GM18870 (cell line): Measurements from ENCODE around the gene FURIN.
A peak's percentile ranks its signal among the peaks of the same experiment; 100 is the strongest.
"Not testable (repeated sequence)": the region's sequence is repeated elsewhere in the genome, so short reads cannot be mapped to it uniquely, and the experiment has no call there.

Source experiments
- ATAC-seq: cut with Tn5 transposase; IDR thresholded peaks from one replicate; pipeline ENCODE4 v1.9.1; 2021; ENCODE audit warnings: moderate library complexity; ENCODE audit not compliant: unreplicated experiment

Gene FURIN

GRCh38 chr15:90901175-90902039 is 33.0 kb downstream of the FURIN start:
- ATAC-seq, result no peak

DNA sequence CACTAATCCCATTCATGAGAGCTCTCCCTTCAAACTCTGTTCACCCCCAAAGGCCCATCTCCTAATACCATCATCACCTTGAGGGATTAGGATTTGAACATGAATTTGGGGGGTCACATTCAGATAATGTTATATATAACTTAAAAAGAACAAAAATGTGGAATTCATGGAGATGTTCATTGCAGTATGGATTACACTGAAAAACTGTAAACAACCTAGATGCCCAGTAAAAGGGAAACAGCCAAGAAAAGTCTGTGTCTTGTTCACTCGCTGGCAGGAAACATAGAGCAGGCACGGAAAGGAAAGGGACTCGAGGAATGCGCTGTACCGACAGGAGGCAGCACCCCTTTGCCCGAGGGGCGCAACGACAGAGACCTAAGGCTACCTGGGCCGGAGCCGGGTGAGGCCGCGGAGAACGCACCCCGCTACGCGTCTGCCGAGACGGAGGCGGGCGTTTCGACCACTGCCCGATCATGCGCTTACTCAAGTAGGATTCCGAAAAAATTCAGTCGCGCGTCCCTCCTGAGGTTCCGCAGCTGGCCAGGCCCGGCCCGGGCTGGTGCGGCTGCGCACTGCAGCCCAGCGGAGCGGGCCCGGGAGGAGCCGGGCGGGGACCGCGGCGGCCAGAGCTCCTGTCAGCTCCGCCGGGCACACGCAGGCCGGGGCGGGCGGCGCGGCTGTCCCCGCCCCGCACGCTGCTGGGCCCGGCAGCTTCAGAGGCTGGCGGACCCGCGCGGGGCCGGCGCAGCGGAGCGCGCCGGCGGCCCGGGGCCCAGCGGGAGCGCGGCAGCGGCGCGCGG is 33.9 kb downstream of the FURIN start:
- peak; percentile 72 for ATAC-seq

GRCh38 chr15:90902840-90903732 is 34.7 kb downstream of the FURIN start, which contains the start of gene MAN2A2:
MAN2A2 (plus strand) TSS chr15:90903302; CDS start chr15:90904208, 906 bp downstream.
- peak; percentile 49 for ATAC-seq

DNA sequence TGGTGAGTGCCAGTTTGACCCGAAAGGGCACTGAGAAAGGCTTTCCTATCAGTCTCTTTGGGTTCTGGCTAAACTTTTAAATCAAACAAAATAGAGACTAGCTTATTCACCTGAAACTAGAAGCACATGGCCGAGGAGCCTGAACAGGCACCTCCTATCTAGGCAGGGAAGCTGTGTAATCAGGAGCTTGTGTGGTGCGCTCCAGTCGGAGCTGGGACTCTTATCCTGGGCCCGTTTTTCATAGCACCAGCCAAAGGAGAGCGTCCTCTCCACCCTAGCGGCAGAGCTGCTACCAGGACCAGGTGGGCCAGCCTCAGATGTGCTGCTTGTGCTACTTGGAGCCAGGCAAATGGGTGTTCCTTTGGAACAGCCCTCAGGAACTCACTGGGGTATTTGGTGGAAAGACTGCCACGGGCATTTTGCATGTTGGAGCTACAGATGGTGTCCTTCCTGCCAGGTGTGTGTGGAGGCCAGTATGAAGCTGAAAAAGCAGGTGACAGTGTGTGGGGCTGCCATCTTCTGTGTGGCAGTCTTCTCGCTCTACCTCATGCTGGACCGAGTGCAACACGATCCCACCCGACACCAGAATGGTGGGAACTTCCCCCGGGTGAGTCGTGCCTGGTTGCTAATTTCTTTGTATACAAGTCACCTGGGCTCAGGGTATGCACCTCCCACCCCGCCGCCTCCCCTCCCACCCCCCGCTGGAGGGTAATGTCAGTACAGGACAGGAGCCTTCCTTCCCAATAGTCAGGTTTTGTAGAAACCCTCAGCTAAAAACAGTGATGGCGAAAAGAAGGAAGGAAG is 35.5 kb downstream of the FURIN start:
- ATAC-seq, result no peak

- no peak for ATAC-seq
Measured at GRCh38 chr15:90904746-90905145, 36.4 kb downstream of the FURIN start.

DNA sequence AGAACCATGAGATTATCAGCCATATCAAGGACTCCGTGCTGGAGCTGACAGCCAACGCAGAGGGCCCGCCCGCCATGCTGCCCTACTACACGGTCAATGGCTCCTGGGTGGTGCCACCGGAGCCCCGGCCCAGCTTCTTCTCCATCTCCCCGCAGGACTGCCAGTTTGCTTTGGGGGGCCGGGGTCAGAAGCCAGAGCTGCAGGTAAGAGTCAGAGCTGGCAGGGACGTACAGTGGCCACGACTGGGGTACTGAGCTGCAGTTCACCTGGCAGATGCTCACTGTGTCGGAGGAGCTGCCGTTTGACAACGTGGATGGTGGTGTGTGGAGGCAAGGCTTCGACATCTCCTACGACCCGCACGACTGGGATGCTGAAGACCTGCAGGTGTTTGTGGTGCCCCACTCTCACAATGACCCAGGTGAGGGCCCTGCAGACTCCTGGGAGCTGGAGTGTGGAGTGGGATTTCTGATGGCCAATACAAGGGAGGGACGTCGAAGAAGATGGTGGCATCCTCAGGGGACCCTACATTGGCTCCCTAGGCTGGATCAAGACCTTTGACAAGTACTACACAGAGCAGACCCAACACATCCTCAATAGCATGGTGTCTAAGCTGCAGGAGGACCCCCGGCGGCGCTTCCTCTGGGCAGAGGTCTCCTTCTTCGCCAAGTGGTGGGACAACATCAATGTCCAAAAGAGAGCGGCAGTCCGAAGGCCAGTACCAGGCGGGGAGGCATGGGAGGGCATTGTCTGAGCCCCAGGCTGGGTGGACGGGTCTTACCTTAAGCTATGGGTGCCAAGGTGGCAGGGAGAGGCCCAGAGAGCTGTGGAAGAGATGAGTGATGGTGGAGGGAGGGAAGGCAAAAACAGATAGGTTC is 37.2 kb downstream of the FURIN start:
- no peak for ATAC-seq

- ATAC-seq, result no peak
Measured at GRCh38 chr15:90906181-90906849, 37.9 kb downstream of the FURIN start.

DNA sequence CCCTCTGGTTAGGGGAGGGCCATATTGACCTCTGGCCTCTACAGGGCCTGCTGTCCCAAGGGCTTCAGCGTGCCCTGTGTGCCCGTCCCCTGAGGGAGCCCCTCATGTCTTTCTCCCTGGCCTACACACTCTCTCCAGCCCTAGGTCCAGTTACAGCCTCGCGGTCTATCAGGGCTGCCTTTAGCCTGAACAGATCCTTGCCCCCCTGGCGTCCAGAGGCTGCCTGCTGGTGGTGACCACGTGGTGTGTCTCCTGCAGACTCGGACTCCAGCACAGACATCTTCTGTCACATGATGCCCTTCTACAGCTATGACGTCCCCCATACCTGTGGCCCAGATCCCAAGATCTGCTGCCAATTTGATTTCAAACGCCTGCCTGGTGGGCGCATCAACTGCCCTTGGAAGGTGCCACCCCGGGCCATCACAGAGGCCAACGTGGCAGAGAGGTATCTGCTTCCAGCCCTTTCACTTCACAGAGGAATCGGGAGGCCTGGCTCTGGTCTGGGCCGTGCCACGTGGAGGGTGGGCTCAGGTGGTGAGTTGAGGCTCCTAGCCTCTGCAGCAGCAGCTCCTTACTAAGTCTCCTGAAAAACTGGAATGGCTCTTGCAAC is 38.8 kb downstream of the FURIN start:
- no peak for ATAC-seq

DNA sequence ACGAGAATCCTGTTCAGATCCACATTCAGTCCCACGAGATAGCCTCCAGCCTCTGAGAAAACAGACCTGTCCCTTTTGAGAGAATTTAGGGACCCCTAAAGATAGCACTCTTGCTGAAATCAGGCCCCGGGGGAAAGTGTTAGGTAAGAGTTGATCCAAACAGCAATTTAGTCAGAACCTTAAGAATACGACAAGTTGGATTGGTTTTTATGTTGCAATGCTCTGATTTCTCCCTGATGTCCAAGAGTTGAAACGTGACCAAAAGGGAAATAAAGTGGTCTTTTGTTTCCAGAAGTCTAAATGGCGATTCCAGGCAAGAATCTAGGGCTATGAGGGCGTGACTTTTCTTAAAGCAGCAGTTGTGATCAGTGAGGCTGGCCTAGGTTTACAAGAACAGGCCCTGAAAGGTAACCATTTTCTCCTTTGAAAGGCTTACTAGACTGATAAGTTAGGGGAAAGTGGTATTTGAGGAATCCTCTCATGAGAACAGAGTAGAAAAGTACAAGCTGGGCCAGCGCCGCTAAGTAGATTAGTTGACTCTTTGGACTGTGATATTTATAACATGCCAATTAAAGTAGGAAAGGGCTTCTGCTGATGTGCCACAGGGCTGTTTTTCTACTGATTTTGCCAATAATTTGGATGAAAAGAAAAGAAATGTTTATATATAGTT is 39.6 kb downstream of the FURIN start:
- ATAC-seq, result no peak

GRCh38 chr15:90909449-90909848 is 41.1 kb downstream of the FURIN start:
- ATAC-seq, result not testable (repeated sequence)

DNA sequence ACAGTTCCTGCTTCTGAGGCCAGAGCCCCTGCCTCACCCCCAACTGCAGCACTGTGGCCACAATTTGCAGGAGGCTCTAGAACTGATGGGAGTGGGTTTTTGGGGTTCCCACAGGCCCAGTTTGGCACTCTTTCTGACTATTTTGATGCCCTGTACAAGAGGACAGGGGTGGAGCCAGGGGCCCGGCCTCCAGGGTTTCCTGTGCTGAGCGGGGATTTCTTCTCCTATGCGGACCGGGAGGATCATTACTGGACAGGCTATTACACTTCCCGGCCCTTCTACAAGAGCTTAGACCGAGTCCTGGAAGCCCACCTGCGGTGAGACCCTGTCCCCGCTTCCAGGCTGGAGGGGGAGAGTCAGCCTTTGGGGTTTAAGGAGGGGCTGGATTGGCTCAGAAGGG is 41.6 kb downstream of the FURIN start:
- ATAC-seq, result no peak

GRCh38 chr15:90910441-90911301 is 42.3 kb downstream of the FURIN start:
- ATAC-seq, result no peak

DNA sequence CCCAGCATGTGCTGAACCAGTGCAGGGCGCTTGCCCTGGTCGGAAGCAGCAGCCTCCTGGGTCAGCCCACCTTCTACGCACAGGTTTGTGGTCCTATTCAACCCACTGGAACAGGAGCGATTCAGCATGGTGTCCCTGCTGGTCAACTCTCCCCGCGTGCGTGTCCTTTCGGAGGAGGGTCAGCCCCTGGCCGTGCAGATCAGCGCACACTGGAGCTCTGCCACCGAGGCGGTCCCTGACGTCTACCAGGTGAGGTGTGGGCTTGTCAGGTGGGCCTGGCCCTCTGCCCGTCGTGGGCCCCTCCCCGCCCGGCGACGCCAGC is 42.9 kb downstream of the FURIN start:
- no peak for ATAC-seq

DNA sequence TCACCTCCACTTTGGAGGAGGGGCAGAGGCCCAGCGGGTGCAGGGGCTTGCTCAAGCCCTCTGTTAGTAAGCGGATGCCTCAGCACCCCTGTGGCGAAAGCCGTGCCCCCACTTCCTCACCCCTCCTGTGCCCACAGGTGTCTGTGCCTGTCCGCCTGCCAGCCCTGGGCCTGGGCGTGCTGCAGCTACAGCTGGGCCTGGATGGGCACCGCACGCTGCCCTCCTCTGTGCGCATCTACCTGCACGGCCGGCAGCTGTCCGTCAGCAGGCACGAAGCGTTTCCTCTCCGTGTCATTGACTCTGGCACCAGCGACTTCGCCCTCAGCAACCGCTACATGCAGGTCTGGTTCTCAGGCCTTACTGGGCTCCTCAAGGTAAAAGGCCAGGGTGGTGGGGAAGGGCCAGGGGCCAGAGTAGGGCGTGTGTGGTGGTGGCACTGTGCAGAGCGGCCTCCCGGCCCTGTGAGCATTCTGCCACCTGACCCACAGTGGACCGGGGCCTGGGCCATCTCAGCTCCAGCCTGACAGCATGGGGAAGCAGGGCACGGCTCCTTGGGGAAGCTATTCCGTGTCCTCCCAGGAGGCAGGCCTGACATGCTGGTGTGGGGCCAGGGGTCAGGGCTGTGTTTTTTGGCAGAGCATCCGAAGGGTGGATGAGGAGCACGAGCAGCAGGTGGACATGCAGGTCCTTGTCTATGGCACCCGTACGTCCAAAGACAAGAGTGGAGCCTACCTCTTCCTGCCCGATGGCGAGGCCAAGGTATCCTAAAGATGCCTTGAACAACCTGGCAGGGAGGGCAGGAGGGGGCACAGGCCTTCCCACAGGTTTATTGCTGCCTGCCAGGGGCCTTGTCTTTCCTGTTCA is 43.8 kb downstream of the FURIN start:
- ATAC-seq, result no peak

DNA sequence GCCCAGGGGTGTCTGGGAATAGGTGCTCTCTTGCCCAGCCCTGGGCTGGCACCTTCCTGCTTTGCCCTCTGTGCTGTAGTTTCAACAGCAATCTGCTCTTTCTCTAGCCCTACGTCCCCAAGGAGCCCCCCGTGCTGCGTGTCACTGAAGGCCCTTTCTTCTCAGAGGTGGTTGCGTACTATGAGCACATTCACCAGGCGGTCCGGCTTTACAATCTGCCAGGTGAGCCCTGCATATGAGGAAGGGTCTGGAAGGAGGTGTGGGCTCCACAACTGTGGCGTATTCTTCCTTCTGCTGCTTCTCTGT is 44.3 kb downstream of the FURIN start:
- ATAC-seq, result no peak

DNA sequence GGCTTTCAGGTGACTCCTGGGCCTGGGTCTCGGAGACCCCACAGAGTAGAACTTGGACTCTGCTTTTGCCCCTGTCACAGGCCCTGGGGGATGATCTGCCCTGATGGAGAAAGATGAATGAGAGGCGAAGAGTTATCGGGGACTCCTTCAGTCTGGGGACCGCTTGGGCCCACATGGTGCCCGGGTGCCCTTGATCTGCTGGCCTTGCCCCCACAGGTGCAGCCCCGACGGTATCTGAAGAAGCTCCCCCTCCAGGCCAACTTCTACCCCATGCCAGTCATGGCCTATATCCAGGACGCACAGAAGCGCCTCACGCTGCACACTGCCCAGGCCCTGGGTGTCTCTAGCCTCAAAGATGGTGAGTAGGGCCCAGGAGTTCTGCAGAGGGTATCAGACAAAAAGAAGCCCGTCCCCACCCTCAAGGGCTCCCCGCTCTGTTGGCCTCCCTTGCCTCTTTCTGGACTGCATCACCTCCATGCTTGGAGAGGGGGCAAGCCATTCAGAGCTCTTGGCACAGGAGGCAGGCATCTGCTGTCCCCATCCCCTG is 45.1 kb downstream of the FURIN start:
- no peak for ATAC-seq
